ENCODE data around the gene AGO3. TPM values are rescaled to one million over a fixed set of nuclear protein-coding genes. Genes with fewer than 3 reads are reported as not detected.
A peak's percentile ranks its signal among the peaks of the same experiment; 100 is the strongest.

AGO3 gene
- total and polyA plus RNA-seq, 8 donors = 1.9 to 33.8 (median 12.4) TPM

GRCh38 chr1:35883635-35884101 lies 47.2 kb upstream of the AGO3 start:
- no peaks in the 10 kb centered on the region for H3K27me3 ChIP-seq
- peak; percentile 54 to 83 for DNase-seq
- TF ChIP-seq CTCF (IDR thresholded peaks at IDR 0.05) = no peak
- no peak for TF ChIP-seq POLR2AphosphoS5 (IDR thresholded peaks at IDR 0.05)
- no peak for TF ChIP-seq EP300 (IDR thresholded peaks at IDR 0.05)
- TF ChIP-seq POLR2A (IDR thresholded peaks at IDR 0.05) = no peak
- peaks cover 0 to 10% (median 6%) of the 10 kb centered on the region in 4 donors for H3K36me3 ChIP-seq
- peak overlapping the region; percentile 95 to 100 (median 98) for H3K4me3 ChIP-seq
- intact Hi-C loops (cut with DNase I; ENCODE audit: low total_unique reads) = no loop called here
- 0 to 3% (median 2%) methylated on average over 23 to 29 of the region's 29 CpGs for WGBS, 5 donors
- H3K4me1 ChIP-seq = peaks cover 29 to 62% (median 51%) of the 10 kb centered on the region in 4 donors
- peak overlapping the region; percentile 81 to 90 (median 83) for H3K27ac ChIP-seq
- no peaks in the 10 kb centered on the region for H3K9me3 ChIP-seq

GRCh38 chr1:35884934-35885333 lies 46.0 kb upstream of the AGO3 start:
- Histone ChIP-seq H3K4me3 (no peak overlapping the region), H3K4me1 (peaks cover 29 to 62% (median 52%) of the 10 kb centered on the region in 4 donors), H3K36me3 (peaks cover 5 to 22% (median 18%) of the 10 kb centered on the region in 4 donors), H3K27me3 (no peaks in the 10 kb centered on the region), H3K9me3 (no peaks in the 10 kb centered on the region), H3K27ac (peak overlapping the region in 2 of 5 donors; percentile 81 to 88)
- intact Hi-C loops (cut with DNase I; ENCODE audit: low total_unique reads) = no loop called here
- no peak for DNase-seq
- whole genome bisulfite sequencing, 5 donors = 31 to 46% (median 38%) methylated on average over 2 of the region's 2 CpGs
- no peak for TF ChIP-seq POLR2AphosphoS5 (IDR thresholded peaks at IDR 0.05)
- no peak for TF ChIP-seq CTCF (IDR thresholded peaks at IDR 0.05)
- TF ChIP-seq POLR2A (IDR thresholded peaks at IDR 0.05) = no peak
- TF ChIP-seq EP300 (IDR thresholded peaks at IDR 0.05) = no peak

- H3K27ac ChIP-seq = peak overlapping the region; percentile 2 to 73 (median 22)
- 34 to 51% (median 43%) methylated on average over 3 to 4 of the region's 4 CpGs for WGBS, 5 donors
- no peaks in the 10 kb centered on the region for H3K9me3 ChIP-seq
- intact Hi-C loops (cut with DNase I; ENCODE audit: low total_unique reads) = no loop called here
- H3K27me3 ChIP-seq = no peaks in the 10 kb centered on the region
- H3K4me3 ChIP-seq = no peak overlapping the region
- no peak for TF ChIP-seq POLR2A (IDR thresholded peaks at IDR 0.05)
- no peak for TF ChIP-seq CTCF (IDR thresholded peaks at IDR 0.05)
- TF ChIP-seq EP300 (IDR thresholded peaks at IDR 0.05) = no peak
- H3K4me1 ChIP-seq = peaks cover 29 to 62% (median 52%) of the 10 kb centered on the region in 4 donors
- H3K36me3 ChIP-seq = peaks cover 12 to 34% (median 30%) of the 10 kb centered on the region in 4 donors
- DNase-seq = peak in 1 of 2 donors; percentile 48
Observed at GRCh38 chr1:35885961-35886558, 44.8 kb upstream of the AGO3 start.

- 18 to 26% (median 23%) methylated on average over 3 of the region's 3 CpGs for WGBS, 5 donors
Observed at GRCh38 chr1:35886577-35887431, 44.1 kb upstream of the AGO3 start.

More at GRCh38 chr1:35886577-35887431, 44.1 kb upstream of the AGO3 start:
- intact Hi-C loops (cut with DNase I; ENCODE audit: low total_unique reads) = no loop called here
- no peaks in the 10 kb centered on the region for H3K27me3 ChIP-seq
- TF ChIP-seq POLR2AphosphoS5 (IDR thresholded peaks at IDR 0.05) (peak in 1 of 3 donors; percentile 39), CTCF (IDR thresholded peaks at IDR 0.05) (no peak), POLR2A (IDR thresholded peaks at IDR 0.05) (no peak)
- H3K27ac ChIP-seq = peak overlapping the region; percentile 18 to 73 (median 37)
- no peaks in the 10 kb centered on the region for H3K9me3 ChIP-seq
- H3K4me1 ChIP-seq = peaks cover 29 to 62% (median 52%) of the 10 kb centered on the region in 4 donors
- peaks cover 15 to 41% (median 36%) of the 10 kb centered on the region in 4 donors for H3K36me3 ChIP-seq
- no peak overlapping the region for H3K4me3 ChIP-seq
- DNase-seq = peak in 1 of 2 donors; percentile 72
